GM19239 (cell line): ENCODE measurements around the gene MAX.
A peak's percentile ranks its signal among the peaks of the same experiment; 100 is the strongest.

Experiments used
- DNase-seq: peaks from one replicate; pipeline ENCODE4 v3.0.0; 2011; ENCODE audit warnings: low spot score; ENCODE audit not compliant: insufficient read length
- FAIRE-seq: peaks from 2 replicates; lab custom pipeline; 2011; peaks lifted over from hg19 to GRCh38; lab: Jason Lieb, UNC

MAX gene, protein sequence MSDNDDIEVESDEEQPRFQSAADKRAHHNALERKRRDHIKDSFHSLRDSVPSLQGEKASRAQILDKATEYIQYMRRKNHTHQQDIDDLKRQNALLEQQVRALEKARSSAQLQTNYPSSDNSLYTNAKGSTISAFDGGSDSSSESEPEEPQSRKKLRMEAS

DNA sequence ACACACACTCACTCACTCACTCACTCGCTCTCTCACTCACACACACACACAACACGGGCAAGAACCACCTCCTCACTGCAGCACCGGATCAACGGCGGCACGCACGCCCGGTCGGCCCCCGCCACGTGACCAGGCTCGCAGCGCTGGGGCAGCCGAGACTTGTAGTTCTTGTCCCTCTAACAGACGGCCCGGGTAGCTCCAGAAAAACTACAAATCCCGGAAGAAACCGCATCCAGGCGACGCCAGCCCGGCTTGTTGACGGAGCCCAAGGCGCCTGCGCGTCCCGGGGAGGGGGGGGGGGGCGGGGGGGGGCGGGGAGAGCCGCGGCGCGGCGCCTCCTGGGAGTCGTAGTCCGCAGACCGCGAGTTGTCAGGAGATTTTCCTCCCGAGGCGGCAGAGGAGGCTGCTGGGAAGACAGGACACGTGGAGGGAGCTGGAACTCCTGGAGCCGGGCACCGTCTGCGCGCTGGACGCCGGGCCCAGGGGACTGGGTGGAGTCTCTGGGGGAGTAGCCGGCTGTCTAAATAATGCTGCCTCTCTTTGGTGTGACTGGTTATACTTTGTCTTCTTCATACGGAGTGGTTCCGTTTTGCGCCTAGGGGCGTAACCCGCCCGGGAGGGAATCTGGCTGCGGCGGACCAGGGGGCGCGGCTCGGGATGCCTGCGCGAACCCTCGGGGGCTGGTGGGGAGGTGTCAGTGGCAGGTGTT, at the start of gene MAX:
Gene MAX (minus strand): TSS at position 77 of the 709 bp plus-strand sequence. CDS start 178 bp downstream, outside the sequence.
- peak; percentile 88 for FAIRE-seq

DNA sequence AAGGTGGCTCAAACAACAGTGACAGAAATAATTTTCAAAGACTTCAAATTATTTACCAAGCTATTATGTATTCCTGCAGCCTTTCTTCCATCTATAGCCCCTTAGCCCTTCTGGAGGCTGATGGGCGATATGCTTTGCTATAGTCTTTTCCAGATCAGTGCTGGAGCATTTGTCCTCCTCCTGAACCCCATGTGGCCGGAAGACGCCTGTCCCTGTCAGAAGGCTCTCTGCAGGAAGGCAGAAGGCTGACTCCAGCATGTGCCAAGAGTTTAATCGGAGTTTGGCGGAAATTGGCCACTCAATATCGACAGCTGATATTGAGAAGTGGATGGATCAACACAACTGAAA, 49.3 kb upstream of the MAX start:
- FAIRE-seq (no peak), DNase-seq (no peak)

More for the DNA sequence above, at the start of gene MAX:
- peak; percentile 97 for DNase-seq

DNA sequence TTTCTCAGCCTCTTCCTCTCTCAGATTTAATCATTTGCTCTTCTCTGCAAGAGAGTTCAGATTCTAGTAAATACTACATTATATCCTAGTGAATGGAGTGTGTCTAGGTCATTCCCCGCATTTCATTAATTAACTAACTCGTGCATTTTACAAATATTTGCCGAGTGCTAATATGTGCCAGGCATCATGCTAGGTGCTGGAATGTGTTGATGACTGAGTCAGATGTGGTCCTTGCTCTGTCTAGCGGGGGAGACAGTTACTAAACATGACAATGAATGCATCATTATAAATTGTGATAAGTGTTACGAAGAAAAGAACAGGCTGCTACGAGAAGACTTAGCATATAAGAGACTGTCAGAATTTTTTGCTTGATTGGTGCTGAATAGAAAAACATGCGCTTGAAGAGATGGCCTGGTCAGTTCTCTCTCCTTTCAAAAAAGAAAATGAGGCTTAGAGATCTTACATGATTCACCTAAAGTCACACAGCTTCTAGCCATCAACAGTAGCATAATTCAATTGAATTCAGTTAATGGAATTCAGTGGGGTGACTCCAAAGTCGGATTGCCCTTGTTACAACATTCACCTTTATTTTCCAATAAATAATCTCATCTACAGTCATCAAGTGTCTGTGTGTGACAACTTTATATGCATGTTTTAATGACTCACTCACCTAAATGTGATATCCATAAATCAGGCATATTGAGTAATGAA, 48.7 kb upstream of the MAX start:
- FAIRE-seq (no peak), DNase-seq (no peak)

DNA sequence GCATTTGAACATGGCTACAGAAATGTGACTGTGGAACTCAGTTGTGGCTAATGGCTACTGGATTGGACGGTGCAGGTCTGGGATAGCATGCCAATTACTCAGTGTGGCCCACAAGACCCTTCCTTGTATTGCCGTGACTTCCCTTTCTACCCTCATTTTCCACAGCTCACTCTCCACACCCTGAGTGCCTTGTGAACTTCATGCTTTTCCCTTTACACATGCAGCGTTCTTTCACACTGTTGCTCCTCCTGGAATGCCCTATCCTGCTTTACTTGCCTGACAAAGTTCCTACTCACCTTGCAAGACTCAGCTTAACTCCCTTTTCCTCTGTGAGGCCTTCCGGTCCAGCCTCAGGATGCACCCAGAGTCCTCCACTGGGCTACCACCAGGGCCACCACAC, 46.8 kb upstream of the MAX start:
- DNase-seq (no peak), FAIRE-seq (no peak)

DNA sequence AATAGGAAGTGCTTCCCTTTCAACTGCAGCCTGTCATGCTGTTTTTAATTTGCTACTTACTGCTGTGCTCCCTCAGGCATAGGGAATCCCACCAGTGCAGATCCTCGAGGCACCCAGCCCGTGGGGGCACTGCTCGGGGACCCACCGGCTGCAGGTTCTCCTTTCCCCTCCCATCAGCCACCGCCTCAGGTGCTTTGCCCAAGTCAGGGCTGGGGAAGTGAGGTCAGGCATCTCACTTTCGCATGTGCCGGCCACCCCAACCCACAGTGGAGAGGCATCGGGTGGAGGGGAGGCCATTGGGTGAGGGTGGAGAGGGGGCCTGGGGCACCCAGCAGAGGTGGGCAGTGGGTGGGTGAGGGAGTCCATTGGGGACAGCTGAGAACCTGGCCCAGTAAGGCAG, 41.9 kb upstream of the MAX start:
- FAIRE-seq (no peak), DNase-seq (no peak)

DNA sequence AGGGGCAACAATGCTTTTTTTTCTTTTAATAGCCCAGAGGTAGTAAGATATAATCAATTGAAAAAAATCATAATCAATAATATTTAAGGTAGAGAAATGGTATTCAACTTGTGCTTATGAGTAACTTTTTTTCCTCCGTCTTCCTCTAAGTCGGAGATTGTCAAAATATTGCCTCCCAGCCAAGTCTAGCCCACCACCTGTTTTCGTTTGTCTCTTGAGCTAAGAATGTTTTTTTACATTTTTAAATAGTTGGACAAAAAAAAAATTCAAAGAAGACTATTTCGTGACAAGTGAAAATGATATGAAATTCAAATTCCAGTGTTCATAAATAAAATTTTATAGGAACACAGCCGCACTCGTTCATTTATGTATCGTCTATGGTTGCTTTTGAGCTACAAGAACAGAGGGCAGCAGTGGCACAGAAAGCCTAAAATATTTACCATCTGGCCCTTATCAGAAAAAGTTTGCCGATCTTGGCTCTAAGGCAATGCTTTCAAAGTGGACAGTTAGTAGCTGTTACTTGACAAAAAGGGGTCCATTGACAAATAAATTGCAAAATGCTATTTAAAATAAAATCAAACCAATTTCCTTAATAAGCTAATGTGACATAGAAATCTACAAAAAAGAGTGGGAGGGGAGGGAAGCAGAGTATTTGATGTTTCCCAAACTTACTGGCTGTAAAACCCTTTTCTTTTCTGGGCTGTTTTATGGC, 40.8 kb upstream of the MAX start:
- no peak for FAIRE-seq
- no peak for DNase-seq

DNA sequence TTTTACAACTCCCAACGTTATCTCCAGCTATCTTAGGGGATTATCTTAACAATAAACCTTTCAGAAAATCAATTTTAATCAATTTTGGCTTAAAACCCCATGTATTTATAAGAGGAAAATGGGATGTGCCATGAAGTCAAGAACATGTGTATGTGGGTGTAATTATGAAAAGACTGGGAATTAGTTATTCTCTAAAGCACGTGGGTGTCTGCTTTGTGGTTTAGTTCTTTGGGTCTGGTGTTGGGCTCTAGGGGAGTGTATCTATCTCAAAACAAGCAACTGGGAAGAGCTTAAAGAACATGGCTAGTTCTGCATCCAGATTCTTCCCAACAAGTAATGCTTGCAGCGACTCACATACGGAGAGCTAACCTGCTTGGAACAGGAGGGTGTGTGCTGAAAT, 40.1 kb upstream of the MAX start:
- no peak for FAIRE-seq
- DNase-seq, result no peak

DNA sequence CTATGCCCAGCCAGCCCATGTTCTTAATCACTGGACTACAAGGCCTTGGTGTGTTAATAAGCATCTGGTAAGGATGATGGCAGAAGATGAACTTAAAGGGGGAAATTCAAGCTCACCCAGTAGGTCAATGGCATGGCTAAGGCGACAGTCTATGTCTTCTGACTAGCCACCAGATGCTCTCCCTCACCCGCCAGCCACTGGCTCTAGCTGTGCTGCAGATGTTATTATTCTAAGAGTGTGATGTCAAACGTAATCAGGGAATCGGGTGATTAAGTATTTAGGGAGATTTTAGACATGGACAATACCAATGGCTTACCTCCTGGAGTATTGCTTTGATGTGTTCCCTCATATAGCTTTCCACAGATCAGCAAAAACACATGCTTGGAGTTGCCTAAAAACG, 39.2 kb upstream of the MAX start:
- DNase-seq, result no peak
- FAIRE-seq, result no peak

DNA sequence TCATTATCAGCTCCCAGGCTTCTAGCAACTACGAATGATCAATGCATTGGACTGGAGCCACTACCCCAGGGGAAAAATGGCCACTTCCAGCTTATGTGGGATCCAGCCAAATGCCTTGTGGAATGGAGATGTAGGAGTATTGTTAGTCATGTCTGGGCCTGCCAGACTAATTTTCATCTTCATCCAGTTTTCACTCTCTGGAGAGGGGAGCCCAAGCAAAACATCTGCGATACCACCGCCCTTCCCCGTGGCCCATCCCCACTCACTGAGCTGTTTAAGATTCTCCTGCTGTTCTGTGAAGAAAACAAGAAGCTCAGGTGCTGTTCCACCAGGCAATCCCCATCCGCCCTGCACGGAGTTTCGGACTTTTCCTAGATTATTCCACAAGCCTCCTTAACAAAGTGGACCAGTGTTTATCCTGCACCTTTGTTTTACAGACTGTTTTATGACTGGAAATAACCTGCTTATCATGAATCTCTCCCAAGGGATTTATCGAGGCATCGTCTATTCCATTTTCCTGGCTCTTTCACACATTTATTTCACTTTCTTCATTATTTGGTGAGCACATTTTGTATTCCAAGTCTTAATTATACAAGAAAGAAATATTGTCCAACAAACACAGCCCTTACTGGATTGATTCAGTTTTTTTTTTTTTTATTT, 35.5 kb upstream of the MAX start:
- DNase-seq (no peak), FAIRE-seq (no peak)

DNA sequence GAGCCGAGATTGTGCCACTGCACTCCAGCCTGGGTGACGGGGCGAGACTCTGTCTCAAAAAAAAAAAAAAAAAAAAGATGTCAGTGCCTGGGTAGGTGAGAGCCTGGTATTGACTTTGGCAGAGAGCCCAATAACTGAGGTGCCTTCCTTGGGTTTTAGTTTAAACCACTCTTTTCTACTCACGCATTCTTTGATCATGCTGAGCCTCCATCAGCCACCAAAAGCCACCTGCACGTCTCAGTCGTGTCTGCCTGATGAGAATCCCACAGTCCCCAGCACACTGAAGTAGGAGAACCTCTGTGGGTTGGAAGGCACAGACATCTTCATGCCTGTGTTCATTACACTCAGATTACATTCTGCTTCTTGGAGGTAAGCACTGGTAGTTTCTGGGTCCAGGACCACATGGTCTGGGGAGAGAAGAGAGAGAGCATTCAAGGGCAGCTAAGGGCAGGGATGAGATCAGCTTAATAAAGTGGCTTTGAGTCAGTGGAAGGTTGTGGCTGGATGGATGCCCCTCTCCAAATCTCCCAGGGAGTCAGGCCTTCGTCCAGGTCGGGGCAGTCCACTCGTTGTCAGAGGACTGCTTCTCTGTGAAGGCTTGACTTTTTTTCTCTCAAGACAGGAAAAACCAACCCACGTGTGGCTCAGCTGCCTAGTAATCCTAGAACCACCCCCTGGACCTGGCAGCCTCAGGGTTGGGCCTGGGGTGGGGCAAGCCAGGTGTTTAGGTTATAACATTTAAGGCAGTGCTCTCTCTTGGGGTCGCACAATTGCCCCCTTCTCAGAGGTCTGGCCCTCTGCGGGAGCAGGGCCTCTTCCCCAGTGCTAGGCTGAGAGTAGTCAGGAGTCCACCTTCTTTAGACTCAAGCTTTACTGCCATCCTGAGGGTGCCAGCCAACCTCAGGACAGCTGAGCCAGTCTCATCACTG, 32.6 kb upstream of the MAX start:
- DNase-seq, result no peak
- no peak for FAIRE-seq

DNA sequence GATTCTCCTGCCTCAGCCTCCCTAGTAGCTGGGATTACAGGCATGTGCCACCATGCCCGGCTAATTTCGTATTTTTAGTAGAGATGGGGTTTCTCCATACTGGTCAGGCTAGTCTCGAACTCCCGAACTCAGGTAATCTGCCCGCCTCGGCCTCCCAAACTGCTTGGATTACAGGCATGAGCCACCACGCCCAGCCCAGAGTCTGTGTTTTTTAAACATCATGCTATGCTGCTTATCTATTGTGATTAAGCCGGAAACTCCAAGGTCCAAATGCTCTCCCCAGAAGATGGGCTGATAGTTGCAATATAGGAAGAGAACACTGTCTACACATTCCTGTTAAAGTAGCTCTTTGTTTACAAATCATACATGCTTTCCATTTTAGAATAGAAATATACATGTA, 30.5 kb upstream of the MAX start:
- no peak for DNase-seq
- FAIRE-seq, result no peak

DNA sequence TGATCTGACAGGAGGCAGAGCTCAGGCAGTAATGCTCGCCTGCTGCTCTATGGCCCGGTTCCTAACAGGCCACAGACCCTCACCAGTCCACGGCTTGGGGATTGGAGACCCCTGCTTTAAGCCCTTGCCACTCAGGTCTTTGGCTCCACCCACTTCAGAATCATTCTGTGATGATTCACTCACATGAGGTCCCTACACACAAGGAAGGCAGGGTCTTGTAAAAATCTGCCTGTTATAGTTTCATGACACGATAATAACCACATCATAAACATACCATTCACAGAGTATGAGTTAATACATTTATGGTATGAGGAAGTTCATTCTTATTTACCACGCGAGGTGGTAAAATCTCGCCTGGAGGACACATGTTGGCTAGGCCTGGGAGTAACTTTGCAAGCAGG, 29.0 kb upstream of the MAX start:
- FAIRE-seq (no peak), DNase-seq (no peak)

DNA sequence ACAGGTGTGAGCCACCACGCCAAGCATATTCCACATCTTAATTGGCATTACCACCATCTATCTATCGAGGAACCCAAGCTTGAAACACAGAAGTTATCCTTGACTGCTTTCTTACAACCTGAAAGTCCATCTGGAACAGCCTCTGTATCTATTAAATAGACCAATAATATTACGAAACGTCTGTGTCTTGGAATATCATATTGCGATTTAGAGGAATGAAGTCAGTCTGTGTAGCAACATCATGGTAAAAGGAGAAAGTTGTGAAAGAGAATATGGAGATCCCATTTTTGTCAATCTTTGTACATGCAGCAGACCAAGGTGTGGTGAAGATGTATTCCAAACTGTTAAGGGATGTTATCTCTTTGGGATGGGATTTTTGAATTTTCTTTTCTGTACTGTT, 25.8 kb upstream of the MAX start:
- FAIRE-seq (no peak), DNase-seq (no peak)

DNA sequence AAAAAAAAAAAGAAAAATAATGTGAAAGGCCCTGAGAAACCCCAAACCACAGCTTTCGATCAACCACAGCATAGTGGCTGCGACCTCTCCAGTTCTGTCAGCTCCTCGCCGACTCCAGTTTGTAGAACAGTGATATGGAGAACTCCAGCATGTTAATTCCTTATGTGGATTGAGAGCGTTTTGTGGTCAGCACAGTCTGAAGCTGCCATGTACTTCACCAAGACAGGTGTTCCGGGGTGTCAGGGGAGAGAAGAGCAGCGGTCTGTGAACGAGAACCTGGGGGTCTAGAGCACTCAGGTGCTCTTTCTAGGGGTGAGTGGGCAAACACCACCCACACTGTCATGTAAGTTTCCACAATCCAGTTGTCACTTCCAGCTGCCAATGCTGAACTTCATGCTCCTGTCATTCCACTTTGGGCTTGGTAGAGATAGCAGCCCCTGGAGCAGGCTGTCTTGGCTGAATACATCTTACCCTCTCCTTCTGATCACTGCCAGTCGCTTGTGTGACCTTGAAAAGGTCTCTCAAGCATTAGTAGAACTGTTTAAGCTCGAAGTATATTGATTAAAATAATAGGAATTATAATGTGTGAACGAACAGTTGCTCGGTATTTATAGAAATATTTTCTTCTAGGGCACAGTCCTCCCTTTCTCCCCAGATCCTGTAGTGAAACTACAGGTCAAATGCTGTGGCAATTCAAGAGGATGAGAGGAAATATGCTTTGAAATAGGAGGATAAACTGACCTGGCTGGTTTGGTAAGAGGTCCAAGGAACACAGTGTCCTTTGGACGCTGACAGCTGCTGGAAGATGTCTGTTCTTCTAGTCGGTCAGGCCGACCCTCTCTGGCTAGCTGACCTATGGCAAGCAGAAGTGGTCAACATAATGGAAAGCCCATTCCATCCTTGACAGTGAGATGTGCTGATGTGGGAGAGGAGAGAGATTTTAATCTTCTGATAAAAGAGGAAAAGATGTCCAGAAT, 15.7 kb upstream of the MAX start:
- DNase-seq (no peak), FAIRE-seq (no peak)

DNA sequence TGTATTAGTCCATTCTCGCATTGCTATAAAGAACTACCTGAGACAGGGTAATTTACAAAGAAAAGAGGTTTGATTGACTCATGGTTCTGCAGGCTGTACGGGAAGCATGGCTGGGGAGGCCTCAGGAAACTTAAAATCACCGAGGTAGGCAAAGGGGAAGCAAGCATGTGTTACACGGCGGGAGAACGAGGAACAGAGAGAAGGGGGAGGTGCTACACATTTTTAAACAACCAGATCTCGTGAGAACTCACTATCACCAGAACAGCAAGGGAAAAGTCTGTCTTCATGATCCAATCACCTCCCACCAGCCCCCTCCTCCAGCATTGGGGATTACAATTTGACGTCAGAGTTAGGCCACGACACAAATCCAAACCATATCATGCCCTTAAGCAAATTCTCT, 13.3 kb upstream of the MAX start:
- FAIRE-seq, result no peak
- DNase-seq, result no peak

DNA sequence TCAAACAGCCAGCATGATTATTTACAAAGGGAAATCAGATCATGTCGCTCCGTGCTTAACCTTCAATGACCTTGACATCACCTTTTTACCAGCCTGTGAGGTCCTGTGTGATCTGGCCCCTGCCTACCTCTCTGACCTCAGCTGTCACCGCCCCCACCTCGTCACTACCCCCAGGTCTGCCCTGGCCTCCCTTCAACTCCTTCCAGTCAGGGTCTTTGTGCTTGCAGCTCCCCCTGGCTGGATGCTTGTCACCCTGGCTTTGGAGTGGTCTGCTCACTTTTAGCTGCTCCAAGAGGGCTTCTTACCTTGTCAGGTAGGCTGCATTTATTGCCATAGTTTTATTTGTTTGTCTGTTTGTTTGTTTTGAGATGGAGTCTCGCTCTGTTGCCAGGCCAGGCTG, 8.2 kb upstream of the MAX start:
- DNase-seq, result no peak
- FAIRE-seq, result no peak

DNA sequence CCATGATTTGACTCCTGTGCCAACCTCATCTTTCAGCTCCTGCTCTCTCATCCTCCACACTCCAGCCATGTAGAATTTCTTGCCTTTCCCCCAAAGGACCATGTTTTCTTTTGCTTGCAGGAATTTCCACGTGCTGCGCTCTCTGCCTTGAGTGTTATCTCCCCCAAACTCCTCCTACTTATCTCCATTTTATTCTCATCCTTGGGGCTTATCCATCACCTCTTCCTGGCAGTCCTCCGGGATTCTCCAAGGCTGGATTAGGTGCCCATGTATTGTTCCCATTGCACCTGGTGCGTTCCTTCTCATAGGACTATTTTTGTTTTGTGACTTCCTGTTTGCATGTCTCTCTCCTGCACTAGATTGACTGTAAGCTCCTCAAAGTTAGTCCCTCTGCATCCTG, 7.0 kb upstream of the MAX start:
- FAIRE-seq (no peak), DNase-seq (no peak)

DNA sequence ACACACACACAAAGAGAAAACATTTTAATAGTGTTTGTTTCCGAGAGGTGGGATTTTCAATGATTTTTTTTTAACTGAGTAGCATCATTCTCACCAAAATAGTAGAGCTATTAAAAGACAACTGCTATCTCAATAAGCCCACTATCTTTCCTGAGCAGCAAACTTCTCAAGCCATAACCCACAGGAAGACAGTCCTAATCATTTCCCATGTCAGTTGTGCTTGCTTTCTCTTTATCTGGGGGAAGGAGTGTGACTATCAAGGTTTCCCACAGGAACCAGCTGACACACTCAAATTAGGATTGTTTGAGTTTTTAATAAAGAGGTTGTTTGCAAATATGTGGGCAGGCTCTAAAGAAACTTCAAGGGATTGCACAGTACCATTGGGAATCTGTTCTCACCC, 4.9 kb upstream of the MAX start:
- FAIRE-seq, result no peak
- DNase-seq, result no peak
